Endothelial cell of umbilical vein (primary cell): ENCODE measurements around the gene TMPRSS4. TPM values are rescaled to one million over a fixed set of nuclear protein-coding genes. Genes with fewer than 3 reads are reported as not detected.

ENCODE experiments used
- BruUV-seq: library from RNA; stranded (reverse); fragments of 400-500 nt; replicated peaks from 2 replicates; lab custom pipeline; 2021; lab: Mats Ljungman, UMichigan
- CTCF ChIA-PET: fragments of 300-600, 350-600 bp; sonication (Branson Sonifier 250); formaldehyde crosslinking; loops from one replicate; lab custom pipeline; 2021; ENCODE audit warnings: antibody characterized with exemption, inconsistent platforms; lab: Charles Lee
- POLR2A ChIA-PET: fragments of 300-600, 350-600 bp; sonication (Branson Sonifier 250); formaldehyde crosslinking; loops from one replicate; lab custom pipeline; 2021; ENCODE audit warnings: antibody characterized with exemption, inconsistent platforms; lab: Charles Lee
- DNase-seq: peaks from one replicate; pipeline ENCODE4 v3.0.0-alpha.2; 2011; ENCODE audit warnings: low read depth, low spot score
- FAIRE-seq: peaks from 2 replicates; lab custom pipeline; 2011; peaks lifted over from hg19 to GRCh38; lab: Jason Lieb, UNC
- H2AFZ ChIP-seq: 2 replicates; pipeline ENCODE4 v1.6.0; 2012; ENCODE audit warnings: low read depth, low read length, control low read depth, inconsistent platforms
- H3K27ac ChIP-seq: 2 replicates; pipeline ENCODE4 v1.5.1; 2011; ENCODE audit warnings: low read depth, mild to moderate bottlenecking, control low read depth, low read length, moderate library complexity; ENCODE audit not compliant: insufficient read depth
- H3K27me3 ChIP-seq, 2 experiments: 2 replicates each; pipeline versions ENCODE4 v1.6.0 to v1.6.1; 2011; ENCODE audit warnings: low read length in 2 of 2, mixed read lengths in 1 of 2; ENCODE audit not compliant: control insufficient read depth in 2 of 2, insufficient read depth in 2 of 2
- H3K36me3 ChIP-seq, 2 experiments: 2 replicates in 1 of 2; 3 replicates in 1 of 2; pipeline ENCODE4 v1.5.1; 2011; ENCODE audit warnings: low read length in 2 of 2, mild to moderate bottlenecking in 1 of 2, moderate library complexity in 1 of 2; ENCODE audit not compliant: control insufficient read depth in 2 of 2, insufficient read depth in 2 of 2; ENCODE audit errors: extremely low read depth in 1 of 2
- H3K4me1 ChIP-seq: 3 replicates; pipeline ENCODE4 v1.5.1; 2011; ENCODE audit warnings: mild to moderate bottlenecking, low read length; ENCODE audit not compliant: control insufficient read depth, insufficient read depth; ENCODE audit errors: extremely low read depth
- H3K4me2 ChIP-seq: 2 replicates; pipeline ENCODE4 v1.6.1; 2011; ENCODE audit warnings: low read length, control low read depth, mixed read lengths; ENCODE audit not compliant: insufficient read depth
- H3K4me3 ChIP-seq, 3 experiments: fragments of 200-600 bp in 1 of 3; sonication (generic), shearing (Covaris generic) in 1 of 3; replicated peaks in 1 of 3; 2 replicates each; pipeline ENCODE4 v1.5.1; 2011 to 2016; ENCODE audit warnings: control low read depth in 3 of 3, low read length in 3 of 3, mild to moderate bottlenecking in 2 of 3, inconsistent platforms in 1 of 3, low read depth in 1 of 3, moderate library complexity in 1 of 3; ENCODE audit not compliant: insufficient read depth in 1 of 3
- H3K79me2 ChIP-seq: 2 replicates; pipeline ENCODE4 v1.6.0; 2012; ENCODE audit warnings: low read length, inconsistent platforms; ENCODE audit not compliant: control insufficient read depth, insufficient read depth
- H3K9ac ChIP-seq: replicated peaks from 2 replicates; pipeline ENCODE3; 2011; ENCODE audit warnings: low read length, control low read depth; ENCODE audit not compliant: insufficient read depth; ENCODE audit errors: extremely low read depth
- H3K9me1 ChIP-seq: replicated peaks from 3 replicates; pipeline ENCODE4 v1.6.0; 2011; ENCODE audit warnings: mild to moderate bottlenecking, low read length; ENCODE audit not compliant: control insufficient read depth, insufficient read depth; ENCODE audit errors: extremely low read depth
- H3K9me3 ChIP-seq: replicated peaks from 2 replicates; pipeline ENCODE4 v1.5.1; 2012; ENCODE audit warnings: low read length, inconsistent platforms; ENCODE audit not compliant: control insufficient read depth, insufficient read depth
- H4K20me1 ChIP-seq: replicated peaks from 2 replicates; pipeline ENCODE3; 2011; ENCODE audit warnings: mild to moderate bottlenecking, low read length; ENCODE audit not compliant: control insufficient read depth, insufficient read depth; ENCODE audit errors: extremely low read depth
- CTCF ChIP-seq, 2 donors: IDR thresholded peaks; 1 replicate in 1 of 2; 2 replicates in 1 of 2; pipeline ENCODE4 v1.5.1; 2011; ENCODE audit warnings: low read length in 2 of 2, mild to moderate bottlenecking in 2 of 2, moderate library complexity in 2 of 2, control low read depth in 1 of 2, inconsistent platforms in 1 of 2, low read depth in 1 of 2; ENCODE audit not compliant: insufficient read depth in 1 of 2; ENCODE audit errors: extremely low read depth in 1 of 2
- EZH2 ChIP-seq: IDR thresholded peaks from 2 replicates; pipeline ENCODE4 v1.6.1; 2012; ENCODE audit warnings: borderline replicate concordance, low read depth, mild to moderate bottlenecking, moderate library complexity, low read length, inconsistent platforms; ENCODE audit not compliant: severe bottlenecking
- FOS ChIP-seq: IDR thresholded peaks from 2 replicates; pipeline ENCODE4 v1.6.1; 2011; ENCODE audit warnings: mild to moderate bottlenecking, low read length, moderate library complexity, borderline replicate concordance; ENCODE audit not compliant: insufficient read depth
- GATA2 ChIP-seq: IDR thresholded peaks from 2 replicates; pipeline ENCODE4 v1.7.0; 2011; ENCODE audit warnings: low read depth, mild to moderate bottlenecking, moderate library complexity, mixed read lengths, low read length; ENCODE audit not compliant: insufficient read length, insufficient read depth
- JUN ChIP-seq: IDR thresholded peaks from 2 replicates; pipeline ENCODE4 v1.6.1; 2011; ENCODE audit warnings: borderline replicate concordance, low read depth; ENCODE audit not compliant: insufficient read length, insufficient read depth
- MAX ChIP-seq: IDR thresholded peaks from 2 replicates; pipeline ENCODE4 v1.6.1; 2011; ENCODE audit not compliant: insufficient read depth, insufficient read length
- MYC ChIP-seq: IDR thresholded peaks from one replicate; pipeline ENCODE4 v1.6.1; 2011; ENCODE audit warnings: mild to moderate bottlenecking, low read depth, low read length
- POLR2A ChIP-seq: IDR thresholded peaks from 2 replicates; pipeline ENCODE4 v1.6.1; 2012; ENCODE audit warnings: low read depth, mild to moderate bottlenecking, control low read depth, low read length
- POLR2AphosphoS5 ChIP-seq: IDR thresholded peaks from 2 replicates; pipeline ENCODE4 v1.6.1; 2012; ENCODE audit warnings: low read depth, mild to moderate bottlenecking, control low read depth, low read length, moderate library complexity; ENCODE audit not compliant: insufficient read depth
- dilution Hi-C: fragments of 300-500 bp; cut with MboI; formaldehyde crosslinking; loops from one replicate; pipeline ENCODE4 v1.15.0; 2019; ENCODE audit warnings: low sequenced_read_pairs; ENCODE audit not compliant: extremely low pct_ligation_motif_present
- intact Hi-C: fragments of 100-400 bp; cut with micrococcal nuclease; formaldehyde crosslinking; loops from one replicate; pipeline ENCODE4 v1.10.0; 2022
- polyA plus RNA-seq, 4 experiments: library from polyadenylated mRNA; depleted of rRNA in 3 of 4; stranded (reverse) in 3 of 4; unstranded in 1 of 4; fragments of >200 nt; gene quantifications; 2 replicates each; pipeline versions ENCODE4 v1.2.1 to v1.2.3, GENCODE V29; 2011 to 2012; ENCODE audit warnings: missing spikeins in 1 of 4
- total RNA-seq: library from RNA; stranded (reverse); gene quantifications from 2 replicates; pipeline ENCODE4 v1.2.3, GENCODE V29; 2021

TMPRSS4 gene
- total and polyA plus RNA-seq, 2 donors (not counting 3 experiments of a cell fraction or from before 2014, with no cell fraction given) = not detected

GRCh38 chr11:118161786-118162185 lies 84.9 kb downstream of the TMPRSS4 start:
- no peaks in the 10 kb centered on the region for H3K36me3 ChIP-seq
- FAIRE-seq (no peak), DNase-seq (no peak)
- no peak overlapping the region for H3K9ac ChIP-seq
- TF ChIP-seq FOS = no peak
- no peak for TF ChIP-seq GATA2
- no peak for TF ChIP-seq CTCF (IDR thresholded peaks at IDR 0.05; ENCODE audit: extremely low read depth in 1 of 2, insufficient read depth in 1 of 2, low read depth in 1 of 2, low read length in 2 of 2)
- TF ChIP-seq EZH2 = no peak
- TF ChIP-seq POLR2A = no peak
- TF ChIP-seq MAX = no peak
- TF ChIP-seq POLR2AphosphoS5 = no peak
- no peak for TF ChIP-seq JUN
- TF ChIP-seq MYC = no peak
- dilution Hi-C loops (no loop called here), intact Hi-C loops (no loop called here)
- CTCF ChIA-PET = no interaction called here
- H3K27ac ChIP-seq = no peak overlapping the region
- H3K9me3 ChIP-seq = no peaks in the 10 kb centered on the region
- H2AFZ ChIP-seq = no peak overlapping the region
- H4K20me1 ChIP-seq = no peaks in the 10 kb centered on the region
- no peaks in the 10 kb centered on the region for H3K4me1 ChIP-seq
- H3K79me2 ChIP-seq = no peaks in the 10 kb centered on the region
- H3K4me3 ChIP-seq = no peak overlapping the region
- no peaks in the 10 kb centered on the region for H3K9me1 ChIP-seq
- peaks cover 28 to 41% of the 10 kb centered on the region in 2 experiments for H3K27me3 ChIP-seq
- no TSS peak for BruUV-seq
- no peak overlapping the region for H3K4me2 ChIP-seq
- POLR2A ChIA-PET = no interaction called here
